Astrocyte of the spinal cord (primary cell): Measurements from ENCODE around the gene NT5C1A.

Experiments used
- DNase-seq: peaks from one replicate; pipeline ENCODE4 v3.0.0; 2011; ENCODE audit warnings: low read depth, low spot score
- H3K4me3 ChIP-seq: 2 replicates; pipeline ENCODE4 v1.5.1; 2011; ENCODE audit warnings: low read depth, mild to moderate bottlenecking, low read length, moderate library complexity
- CTCF ChIP-seq: IDR thresholded peaks from 2 replicates; pipeline ENCODE4 v1.5.1; 2012; ENCODE audit warnings: low read depth, mild to moderate bottlenecking, low read length, inconsistent platforms
- in situ Hi-C: cut with HindIII; loops from 2 replicates; pipeline ENCODE4 v1.10.0; 2017; ENCODE audit warnings: low sequenced_read_pairs

NT5C1A gene

GRCh38 chr1:39683591-39684312 lies 11.8 kb upstream of the NT5C1A start:
- no peak for TF ChIP-seq CTCF
- DNase-seq = no peak
- in situ Hi-C loops = no loop called here
- H3K4me3 ChIP-seq = no peak overlapping the region

- no peak overlapping the region for H3K4me3 ChIP-seq
- no peak for TF ChIP-seq CTCF
- in situ Hi-C loops = no loop called here
- DNase-seq = no peak
These were observed 10.1 kb upstream of the NT5C1A start for GRCh38 chr1:39681999-39682398.

- no peak overlapping the region for H3K4me3 ChIP-seq
- in situ Hi-C loops = no loop called here
- no peak for TF ChIP-seq CTCF
- DNase-seq = no peak
These were observed 9.4 kb upstream of the NT5C1A start for GRCh38 chr1:39681294-39681693.

- in situ Hi-C loops = no loop called here
- no peak for TF ChIP-seq CTCF
- DNase-seq = no peak
- no peak overlapping the region for H3K4me3 ChIP-seq
These were observed 8.8 kb upstream of the NT5C1A start for GRCh38 chr1:39680751-39681150.

GRCh38 chr1:39679821-39680220 lies 7.9 kb upstream of the NT5C1A start:
- in situ Hi-C loops = no loop called here
- H3K4me3 ChIP-seq = no peak overlapping the region
- DNase-seq = no peak
- TF ChIP-seq CTCF = no peak

GRCh38 chr1:39678889-39679288 lies 7.0 kb upstream of the NT5C1A start:
- in situ Hi-C loops = no loop called here
- DNase-seq = no peak
- H3K4me3 ChIP-seq = no peak overlapping the region
- TF ChIP-seq CTCF = no peak
